ENCODE results near the gene ANKS1A. TPM values are rescaled to one million over a fixed set of nuclear protein-coding genes. Genes with fewer than 3 reads are reported as not detected.
A peak's percentile ranks its signal among the peaks of the same experiment; 100 is the strongest.

ANKS1A gene
- polyA plus RNA-seq, 1 of the 3 experiments (the other 2 are of a cell fraction), result 7.6 TPM

- H4K20me1 ChIP-seq (ENCODE audit: insufficient read depth), result no peaks in the 10 kb centered on the region
- H3K9me2 ChIP-seq, result no peaks in the 10 kb centered on the region
- H3K4me2 ChIP-seq, result no peak overlapping the region
- no peak overlapping the region for H3K4me3 ChIP-seq (ENCODE audit: low read depth in 2 of 2, low read length in 1 of 2)
- TF ChIP-seq RFX5 (IDR thresholded peaks at IDR 0.05; ENCODE audit: low read length) (no peak), IRF3 (IDR thresholded peaks at IDR 0.05; ENCODE audit: low read depth, low read length) (no peak), RXRA (IDR thresholded peaks at IDR 0.05; ENCODE audit: borderline replicate concordance, low read depth) (no peak), NFIC (IDR thresholded peaks at IDR 0.05; ENCODE audit: borderline replicate concordance) (no peak), MAX (IDR thresholded peaks at IDR 0.05; ENCODE audit: low read depth) (no peak), REST (IDR thresholded peaks at IDR 0.05; ENCODE audit: low read depth, low read length) (no peak), SMC3 (IDR thresholded peaks at IDR 0.05; ENCODE audit: low read depth, low read length) (no peak), CHD2 (IDR thresholded peaks at IDR 0.05; ENCODE audit: low read length, partially characterized antibody) (no peak)
- WGBS (ENCODE audit: low lambda C conversion rate), result 81% methylated on average over 1 of the region's 1 CpG
- ChIA-PET CTCF (no interaction called here), POLR2A (no interaction called here)
- peaks cover 0 to 3% of the 10 kb centered on the region in 2 experiments for H3K36me3 ChIP-seq (replicated peaks in 1 of 2; ENCODE audit: control insufficient read depth in 1 of 2, insufficient read depth in 2 of 2, low read length in 1 of 2)
- H3K79me2 ChIP-seq (ENCODE audit: insufficient read depth), result no peaks in the 10 kb centered on the region
- DNase-seq, result no peak
- no peaks in the 10 kb centered on the region for H3F3A ChIP-seq (replicated peaks; ENCODE audit: insufficient read depth)
- no peak overlapping the region for H2AFZ ChIP-seq (ENCODE audit: low read depth)
- H3K9me3 ChIP-seq, result no peaks in the 10 kb centered on the region
- peaks cover 45 to 55% of the 10 kb centered on the region in 2 experiments; a peak in 3 of 4 replicates for H3K4me1 ChIP-seq (ENCODE audit: control insufficient read depth in 1 of 2, insufficient read depth in 2 of 2, low read depth in 1 of 2, low read length in 1 of 2)
- no peaks in the 10 kb centered on the region for H3K27me3 ChIP-seq (ENCODE audit: insufficient read depth)
- no peak overlapping the region for H3K9ac ChIP-seq
- no peak overlapping the region; a peak in 1 of 4 replicates for H3K27ac ChIP-seq (ENCODE audit: low read depth in 2 of 2, low read length in 1 of 2)
Measured at GRCh38 chr6:35046862-35047261, 157.8 kb downstream of the ANKS1A start.

- 86% methylated on average over 7 of the region's 7 CpGs for WGBS (ENCODE audit: low lambda C conversion rate)
- Histone ChIP-seq H3K4me3 (ENCODE audit: low read depth in 2 of 2, low read length in 1 of 2) (no peak overlapping the region), H3K27ac (ENCODE audit: low read depth in 2 of 2, low read length in 1 of 2) (no peak overlapping the region; a peak in 2 of 4 replicates), H3K4me1 (ENCODE audit: control insufficient read depth in 1 of 2, insufficient read depth in 2 of 2, low read depth in 1 of 2, low read length in 1 of 2) (peaks cover 45 to 55% of the 10 kb centered on the region in 2 experiments; a peak in 3 of 4 replicates), H3K9me2 (no peaks in the 10 kb centered on the region), H3K36me3 (replicated peaks in 1 of 2; ENCODE audit: control insufficient read depth in 1 of 2, insufficient read depth in 2 of 2, low read length in 1 of 2) (peaks cover 0 to 3% of the 10 kb centered on the region in 2 experiments), H3K4me2 (no peak overlapping the region), H3K27me3 (ENCODE audit: insufficient read depth) (no peaks in the 10 kb centered on the region), H3K79me2 (ENCODE audit: insufficient read depth) (no peaks in the 10 kb centered on the region), H4K20me1 (ENCODE audit: insufficient read depth) (no peaks in the 10 kb centered on the region), H3K9me3 (no peaks in the 10 kb centered on the region), H3F3A (replicated peaks; ENCODE audit: insufficient read depth) (no peaks in the 10 kb centered on the region), H3K9ac (no peak overlapping the region), H2AFZ (ENCODE audit: low read depth) (no peak overlapping the region)
- ChIA-PET POLR2A (no interaction called here), CTCF (no interaction called here)
- peak; percentile 5 for DNase-seq
- TF ChIP-seq EZH2phosphoT487 (IDR thresholded peaks at IDR 0.05; ENCODE audit: borderline replicate concordance, low read depth) (no peak), JUND (IDR thresholded peaks at IDR 0.05) (no peak)
Measured at GRCh38 chr6:35047265-35048011, 158.4 kb downstream of the ANKS1A start.
